Measurements from ENCODE around the gene ZKSCAN1.

DNA sequence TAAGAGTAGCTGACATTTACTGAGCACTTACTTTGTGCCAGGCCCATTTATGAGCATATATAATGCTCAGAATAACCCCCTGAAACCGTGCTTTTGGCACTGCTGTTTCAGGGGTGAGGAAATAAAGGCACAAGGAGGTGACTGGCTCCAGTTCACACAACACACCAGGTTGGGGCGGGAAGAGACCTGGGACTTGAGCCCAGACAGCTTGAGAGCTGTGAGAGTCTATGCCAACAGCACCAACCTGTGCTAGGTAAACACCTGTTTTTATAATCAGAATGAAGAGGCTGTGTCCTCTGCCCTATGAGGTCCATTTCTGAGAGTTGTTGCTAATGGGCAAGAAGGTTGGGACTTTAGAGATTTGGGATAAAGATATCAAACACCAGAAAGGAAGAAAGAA is 30.8 kb upstream of the ZKSCAN1 start:
- TF ChIP-seq, protein P1, sequence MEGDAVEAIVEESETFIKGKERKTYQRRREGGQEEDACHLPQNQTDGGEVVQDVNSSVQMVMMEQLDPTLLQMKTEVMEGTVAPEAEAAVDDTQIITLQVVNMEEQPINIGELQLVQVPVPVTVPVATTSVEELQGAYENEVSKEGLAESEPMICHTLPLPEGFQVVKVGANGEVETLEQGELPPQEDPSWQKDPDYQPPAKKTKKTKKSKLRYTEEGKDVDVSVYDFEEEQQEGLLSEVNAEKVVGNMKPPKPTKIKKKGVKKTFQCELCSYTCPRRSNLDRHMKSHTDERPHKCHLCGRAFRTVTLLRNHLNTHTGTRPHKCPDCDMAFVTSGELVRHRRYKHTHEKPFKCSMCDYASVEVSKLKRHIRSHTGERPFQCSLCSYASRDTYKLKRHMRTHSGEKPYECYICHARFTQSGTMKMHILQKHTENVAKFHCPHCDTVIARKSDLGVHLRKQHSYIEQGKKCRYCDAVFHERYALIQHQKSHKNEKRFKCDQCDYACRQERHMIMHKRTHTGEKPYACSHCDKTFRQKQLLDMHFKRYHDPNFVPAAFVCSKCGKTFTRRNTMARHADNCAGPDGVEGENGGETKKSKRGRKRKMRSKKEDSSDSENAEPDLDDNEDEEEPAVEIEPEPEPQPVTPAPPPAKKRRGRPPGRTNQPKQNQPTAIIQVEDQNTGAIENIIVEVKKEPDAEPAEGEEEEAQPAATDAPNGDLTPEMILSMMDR (IDR thresholded peaks at IDR 0.05), result no peak
- TF ChIP-seq POLR2A (IDR thresholded peaks at IDR 0.05), result no peak

All from Peyer's patch (tissue), 4 donors.